Choroid plexus epithelial cell (primary cell): ENCODE results near the gene TNFAIP3.

Experiments
- DNase-seq: peaks from one replicate; pipeline ENCODE4 v3.0.0-alpha.2; 2010; ENCODE audit warnings: low read depth
- H3K4me3 ChIP-seq: 2 replicates; pipeline ENCODE4 v1.5.1; 2011; ENCODE audit warnings: low read depth, mild to moderate bottlenecking, control low read depth, low read length, moderate library complexity
- CTCF ChIP-seq: conservative IDR thresholded peaks from 2 replicates; pipeline ENCODE4 v1.5.1; 2011; ENCODE audit warnings: low read depth, mild to moderate bottlenecking, control low read depth, inconsistent platforms, low read length, moderate library complexity

Gene TNFAIP3

GRCh38 chr6:137866914-137867684, at the start of gene TNFAIP3:
Gene TNFAIP3, plus strand, starts transcription at chr6:137867259. Its CDS starts 3,969 bp downstream, at chr6:137871228.
- DNase-seq = peak; percentile 97
- peak; percentile 60 for TF ChIP-seq CTCF
- H3K4me3 ChIP-seq = peak within 1 kb of the TSS; percentile 78

- no peak for TF ChIP-seq CTCF
- no peak for DNase-seq
- H3K4me3 ChIP-seq = no peak overlapping the region
These were observed 48.6 kb upstream of the TNFAIP3 start for GRCh38 chr6:137818440-137818839.

GRCh38 chr6:137819740-137820139, 47.3 kb upstream of the TNFAIP3 start:
- no peak for TF ChIP-seq CTCF
- no peak overlapping the region for H3K4me3 ChIP-seq
- DNase-seq = no peak

GRCh38 chr6:137820425-137820824, 46.6 kb upstream of the TNFAIP3 start:
- H3K4me3 ChIP-seq = no peak overlapping the region
- no peak for TF ChIP-seq CTCF
- DNase-seq = peak; percentile 46

GRCh38 chr6:137820952-137821351, 46.1 kb upstream of the TNFAIP3 start:
- DNase-seq = peak; percentile 54
- no peak overlapping the region for H3K4me3 ChIP-seq
- TF ChIP-seq CTCF = no peak

- no peak for TF ChIP-seq CTCF
- no peak for DNase-seq
These were observed 45.6 kb upstream of the TNFAIP3 start for GRCh38 chr6:137821491-137821890.

GRCh38 chr6:137823826-137824555, 43.1 kb upstream of the TNFAIP3 start:
- no peak overlapping the region for H3K4me3 ChIP-seq
- no peak for TF ChIP-seq CTCF
- peak; percentile 71 for DNase-seq

More at GRCh38 chr6:137821491-137821890, 45.6 kb upstream of the TNFAIP3 start:
- no peak overlapping the region for H3K4me3 ChIP-seq
